Measurements from ENCODE around the gene AIG1.
"Not testable (repeated sequence)": the region's sequence is repeated elsewhere in the genome, so short reads cannot be mapped to it uniquely, and the experiment has no call there.

Gene AIG1

DNA sequence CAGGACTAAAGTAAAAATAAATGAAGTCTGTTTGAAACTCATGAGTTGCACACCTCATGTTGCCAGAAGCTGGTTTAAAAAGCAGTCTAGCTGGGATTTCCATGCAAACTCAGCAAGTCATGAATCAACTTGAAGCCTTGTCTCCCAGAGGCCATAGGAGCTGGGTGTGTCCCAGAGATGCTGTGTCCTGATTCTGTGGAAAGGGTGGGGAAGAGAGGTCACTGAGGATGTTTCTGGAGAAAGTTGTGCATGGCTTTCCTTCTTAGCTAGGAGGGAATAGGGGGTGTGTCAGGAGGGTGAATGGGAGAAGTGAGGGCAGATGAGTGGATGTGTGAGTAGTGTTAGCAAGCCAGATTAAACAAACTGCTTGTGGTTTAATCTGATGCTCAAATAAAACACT is 278.5 kb downstream of the AIG1 start:
- Mint-ChIP-seq H3K9me3 (no peaks in the 10 kb centered on the region), H3K36me3 (ENCODE audit: low read depth) (peaks cover 22% of the 10 kb centered on the region), H3K4me3 (no peak overlapping the region), H3K27me3 (ENCODE audit: low read depth, poor library complexity) (no peaks in the 10 kb centered on the region), H3K4me1 (no peaks in the 10 kb centered on the region), H3K27ac (no peak overlapping the region)
- no peak for DNase-seq
- TF ChIP-seq, protein P1, sequence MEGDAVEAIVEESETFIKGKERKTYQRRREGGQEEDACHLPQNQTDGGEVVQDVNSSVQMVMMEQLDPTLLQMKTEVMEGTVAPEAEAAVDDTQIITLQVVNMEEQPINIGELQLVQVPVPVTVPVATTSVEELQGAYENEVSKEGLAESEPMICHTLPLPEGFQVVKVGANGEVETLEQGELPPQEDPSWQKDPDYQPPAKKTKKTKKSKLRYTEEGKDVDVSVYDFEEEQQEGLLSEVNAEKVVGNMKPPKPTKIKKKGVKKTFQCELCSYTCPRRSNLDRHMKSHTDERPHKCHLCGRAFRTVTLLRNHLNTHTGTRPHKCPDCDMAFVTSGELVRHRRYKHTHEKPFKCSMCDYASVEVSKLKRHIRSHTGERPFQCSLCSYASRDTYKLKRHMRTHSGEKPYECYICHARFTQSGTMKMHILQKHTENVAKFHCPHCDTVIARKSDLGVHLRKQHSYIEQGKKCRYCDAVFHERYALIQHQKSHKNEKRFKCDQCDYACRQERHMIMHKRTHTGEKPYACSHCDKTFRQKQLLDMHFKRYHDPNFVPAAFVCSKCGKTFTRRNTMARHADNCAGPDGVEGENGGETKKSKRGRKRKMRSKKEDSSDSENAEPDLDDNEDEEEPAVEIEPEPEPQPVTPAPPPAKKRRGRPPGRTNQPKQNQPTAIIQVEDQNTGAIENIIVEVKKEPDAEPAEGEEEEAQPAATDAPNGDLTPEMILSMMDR (IDR thresholded peaks at IDR 0.05): no peak

DNA sequence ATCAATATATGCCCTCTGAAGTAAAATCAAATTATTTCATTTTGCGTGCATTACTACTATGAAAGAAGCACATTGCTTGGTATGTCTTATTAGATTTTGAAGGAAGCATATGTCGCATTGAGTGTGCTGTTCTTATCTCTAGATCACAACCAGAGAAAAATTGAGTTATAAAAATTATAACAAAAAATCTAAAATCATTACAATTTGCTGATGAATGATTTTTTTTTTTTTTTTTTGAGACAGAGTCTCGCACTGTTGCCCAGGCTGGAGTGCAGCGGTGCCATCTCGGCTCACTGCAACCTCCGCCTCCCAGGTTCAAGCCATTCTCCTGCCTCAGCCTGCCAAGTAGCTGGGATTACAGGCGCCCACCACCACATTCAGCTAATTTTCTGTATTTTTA is 284.8 kb downstream of the AIG1 start:
- DNase-seq; H3K27ac Mint-ChIP-seq; H3K4me3 Mint-ChIP-seq; H3K9me3 Mint-ChIP-seq; H3K4me1 Mint-ChIP-seq; H3K27me3 Mint-ChIP-seq (ENCODE audit: low read depth, poor library complexity): not testable (repeated sequence)
- H3K36me3 Mint-ChIP-seq (ENCODE audit: low read depth): peaks cover 13% of the 10 kb centered on the region

DNA sequence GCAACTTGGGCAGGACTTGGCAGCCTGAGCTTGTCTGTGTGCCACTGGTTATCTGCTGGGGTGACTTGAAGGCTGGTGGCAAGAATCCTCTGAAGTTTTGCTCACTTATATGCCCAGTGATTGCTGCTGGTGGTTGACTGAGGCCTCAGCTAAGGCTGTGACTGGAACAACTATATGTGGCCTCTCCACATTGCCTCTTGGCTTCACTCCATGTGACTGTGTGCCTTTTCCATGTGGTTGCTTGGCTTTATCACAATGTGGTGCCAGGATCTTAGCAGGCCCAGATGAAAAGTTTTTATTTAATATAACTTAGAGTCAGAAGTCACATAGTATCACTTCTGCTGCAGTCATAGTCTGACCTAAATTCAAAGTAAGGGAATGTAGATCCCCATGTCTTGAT is 285.3 kb downstream of the AIG1 start:
- H3K27ac Mint-ChIP-seq: no peak overlapping the region
- H3K27me3 Mint-ChIP-seq (ENCODE audit: low read depth, poor library complexity): no peaks in the 10 kb centered on the region
- DNase-seq: no peak
- peaks cover 10% of the 10 kb centered on the region for H3K36me3 Mint-ChIP-seq (ENCODE audit: low read depth)
- H3K4me1 Mint-ChIP-seq: no peaks in the 10 kb centered on the region
- H3K4me3 Mint-ChIP-seq: no peak overlapping the region
- H3K9me3 Mint-ChIP-seq: peaks cover under 1% of the 10 kb centered on the region
- TF ChIP-seq, protein P1 (IDR thresholded peaks at IDR 0.05): no peak

DNA sequence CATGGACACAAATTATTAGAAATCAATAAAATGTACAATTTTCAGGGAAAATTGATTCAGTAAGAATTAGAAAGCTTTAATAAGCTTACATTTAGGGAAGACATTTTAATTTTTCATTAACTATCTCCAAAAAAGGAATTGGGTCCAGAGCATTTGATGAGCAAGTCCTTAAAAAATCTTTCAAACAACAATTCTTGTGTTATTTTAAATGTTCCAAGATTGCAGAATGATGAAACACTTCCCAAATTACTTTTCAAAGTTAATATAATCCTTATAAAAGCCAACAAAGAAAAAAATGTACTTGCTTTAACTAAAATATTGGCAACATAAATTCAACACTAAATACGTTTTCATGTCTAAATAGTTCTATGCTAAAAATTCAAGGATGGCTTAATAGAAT is 287.8 kb downstream of the AIG1 start:
- Mint-ChIP-seq H3K27me3 (ENCODE audit: low read depth, poor library complexity) (no peaks in the 10 kb centered on the region), H3K9me3 (peaks cover 21% of the 10 kb centered on the region), H3K4me1 (no peaks in the 10 kb centered on the region), H3K4me3 (no peak overlapping the region), H3K27ac (no peak overlapping the region), H3K36me3 (ENCODE audit: low read depth) (peaks cover 8% of the 10 kb centered on the region)
- TF ChIP-seq, protein P1 (IDR thresholded peaks at IDR 0.05): no peak
- DNase-seq: no peak

DNA sequence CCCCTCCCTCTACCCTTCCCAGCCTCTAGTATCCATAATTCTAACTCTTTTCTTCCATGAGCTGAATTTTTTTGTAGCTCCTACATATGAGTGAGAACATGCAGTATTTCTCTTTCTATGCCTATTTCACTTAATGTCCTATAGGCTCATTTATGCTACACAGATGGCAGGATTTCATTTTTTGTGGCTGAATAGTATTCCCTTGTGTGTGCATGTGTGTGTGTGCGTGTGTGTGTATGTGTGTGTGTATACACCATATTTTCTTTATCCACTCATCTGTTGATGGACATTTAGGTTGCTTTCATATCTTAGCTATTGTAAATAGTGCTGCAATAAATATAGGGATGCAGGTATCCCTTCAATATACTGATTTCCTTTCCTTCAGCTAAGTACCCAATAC is 288.8 kb downstream of the AIG1 start:
- H3K4me3 Mint-ChIP-seq: no peak overlapping the region
- peaks cover 13% of the 10 kb centered on the region for H3K36me3 Mint-ChIP-seq (ENCODE audit: low read depth)
- peaks cover 30% of the 10 kb centered on the region for H3K9me3 Mint-ChIP-seq
- no peaks in the 10 kb centered on the region for H3K27me3 Mint-ChIP-seq (ENCODE audit: low read depth, poor library complexity)
- TF ChIP-seq, protein P1 (IDR thresholded peaks at IDR 0.05): no peak
- DNase-seq: no peak
- no peak overlapping the region for H3K27ac Mint-ChIP-seq
- H3K4me1 Mint-ChIP-seq: no peaks in the 10 kb centered on the region

DNA sequence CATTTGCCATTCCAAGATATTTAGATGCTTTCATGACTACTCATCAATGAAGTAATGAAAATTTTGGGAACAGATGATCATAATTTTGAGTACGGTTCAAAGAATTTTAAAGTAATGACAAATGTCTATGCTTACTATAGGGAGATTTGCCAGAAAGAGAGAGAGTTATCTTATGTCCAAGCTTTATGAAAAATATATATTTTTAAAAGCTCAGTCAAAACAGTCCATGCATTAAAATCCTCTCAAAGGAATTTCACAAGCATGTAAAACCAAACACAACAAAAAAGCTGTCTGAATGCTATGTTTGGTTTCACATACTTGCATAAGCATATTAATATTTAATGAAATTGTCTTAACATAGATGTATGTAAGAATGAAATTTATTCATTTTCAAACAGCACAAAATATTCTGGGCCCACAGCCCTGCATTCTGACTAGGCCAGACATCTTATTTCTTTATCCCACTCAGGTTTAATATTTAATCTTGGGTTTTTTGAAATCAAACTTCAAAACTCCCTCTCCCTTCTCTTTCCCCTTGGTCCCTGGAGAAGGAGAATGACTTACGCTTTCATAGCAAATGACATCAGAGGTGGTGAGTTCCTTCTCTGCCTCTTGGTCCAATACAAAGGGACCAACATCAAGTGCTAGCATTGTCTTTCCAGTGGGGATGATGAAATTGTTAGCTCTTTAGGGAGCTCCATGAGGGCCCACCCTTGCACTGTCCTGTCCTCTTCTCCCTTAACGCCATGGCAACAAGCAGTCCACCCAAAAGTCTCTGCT is 295.6 kb downstream of the AIG1 start:
- Mint-ChIP-seq H3K27me3 (ENCODE audit: low read depth, poor library complexity) (no peaks in the 10 kb centered on the region), H3K4me1 (no peaks in the 10 kb centered on the region), H3K4me3 (no peak overlapping the region), H3K36me3 (ENCODE audit: low read depth) (peaks cover 20% of the 10 kb centered on the region), H3K9me3 (peaks cover 38% of the 10 kb centered on the region), H3K27ac (no peak overlapping the region)
- DNase-seq: no peak
- TF ChIP-seq, protein P1 (IDR thresholded peaks at IDR 0.05): no peak

Measured in nephron progenitor cell (in vitro differentiated cells).